SK-N-SH treated with all-trans-retinoic acid at 6 μM for 48 hours (cell line): ENCODE measurements around the gene MYH7B.

Experiments used
- ATAC-seq: fragments of 200-7000 bp; cut with Tn5 transposase; 3 replicates; pipeline ENCODE4 v1.9.1; 2020; ENCODE audit warnings: mild to moderate bottlenecking, moderate library complexity
- ARNTL ChIP-seq: fragments of 450-650 bp; formaldehyde crosslinking; IDR thresholded peaks from 2 replicates; pipeline ENCODE4 v1.5.0; 2020; ENCODE audit warnings: low read depth, mild to moderate bottlenecking, moderate library complexity, borderline replicate concordance
- BACH2 ChIP-seq: fragments of 250-450 bp; sonication (Bioruptor Pico); IDR thresholded peaks from 2 replicates; pipeline ENCODE4 v1.9.0; 2021; ENCODE audit warnings: mild to moderate bottlenecking, borderline replicate concordance
- CREB5 ChIP-seq: fragments of 250-450 bp; sonication (Bioruptor Pico); IDR thresholded peaks from 2 replicates; pipeline ENCODE4 v1.5.1; 2020; ENCODE audit warnings: low read depth, mild to moderate bottlenecking, moderate library complexity
- CSDC2 ChIP-seq: fragments of 250-450 bp; sonication (Bioruptor Pico); IDR thresholded peaks from 2 replicates; pipeline ENCODE4 v1.5.0; 2020; ENCODE audit warnings: mild to moderate bottlenecking, moderate library complexity
- CSRNP3 ChIP-seq: fragments of 250-450 bp; sonication (Bioruptor Pico); IDR thresholded peaks from 2 replicates; pipeline ENCODE4 v1.5.1; 2021; ENCODE audit warnings: mild to moderate bottlenecking, moderate library complexity
- ESRRG ChIP-seq: fragments of 250-450 bp; sonication (Bioruptor Pico); IDR thresholded peaks from 2 replicates; pipeline ENCODE4 v1.6.1; 2021; ENCODE audit warnings: mild to moderate bottlenecking
- GLIS3 ChIP-seq: fragments of 250-450 bp; sonication (Bioruptor Pico); IDR thresholded peaks from 2 replicates; pipeline ENCODE4 v1.5.0; 2020; ENCODE audit warnings: mild to moderate bottlenecking, moderate library complexity
- ISL1 ChIP-seq: fragments of 250-450 bp; sonication (Bioruptor Pico); IDR thresholded peaks from 2 replicates; pipeline ENCODE4 v2.1.2; 2022; ENCODE audit warnings: mild to moderate bottlenecking, moderate library complexity
- OSR1 ChIP-seq: fragments of 250-450 bp; sonication (Bioruptor Pico); IDR thresholded peaks from 2 replicates; pipeline ENCODE4 v1.8.0; 2022; ENCODE audit warnings: moderate library complexity, mild to moderate bottlenecking, inconsistent platforms
- PATZ1 ChIP-seq: fragments of 250-450 bp; sonication (Bioruptor Pico); IDR thresholded peaks from 2 replicates; pipeline ENCODE4 v1.8.0; 2020; ENCODE audit warnings: mild to moderate bottlenecking, moderate library complexity, borderline replicate concordance
- PPARA ChIP-seq: fragments of 250-450 bp; sonication (Bioruptor Pico); IDR thresholded peaks from 2 replicates; pipeline ENCODE4 v1.5.0; 2020; ENCODE audit warnings: mild to moderate bottlenecking, borderline replicate concordance
- SNAI2 ChIP-seq: fragments of 250-450 bp; sonication (Bioruptor Pico); IDR thresholded peaks from 2 replicates; pipeline ENCODE4 v1.5.0; 2020; ENCODE audit warnings: mild to moderate bottlenecking, moderate library complexity
- TCF4 ChIP-seq: fragments of 250-450 bp; sonication (Bioruptor Pico); IDR thresholded peaks from 2 replicates; pipeline ENCODE4 v1.8.0; 2021; ENCODE audit warnings: mild to moderate bottlenecking, moderate library complexity, borderline replicate concordance
- TOX ChIP-seq: fragments of 250-450 bp; sonication (Bioruptor Pico); IDR thresholded peaks from 2 replicates; pipeline ENCODE4 v1.8.0; 2021; ENCODE audit warnings: mild to moderate bottlenecking, moderate library complexity, borderline replicate concordance
- TSHZ2 ChIP-seq: fragments of 250-450 bp; sonication (Bioruptor Pico); IDR thresholded peaks from 2 replicates; pipeline ENCODE4 v1.5.0; 2020; ENCODE audit warnings: mild to moderate bottlenecking, moderate library complexity
- ZC3H10 ChIP-seq: fragments of 250-450 bp; sonication (Bioruptor Pico); IDR thresholded peaks from 2 replicates; pipeline ENCODE4 v1.5.1; 2021; ENCODE audit warnings: mild to moderate bottlenecking, moderate library complexity
- ZFP3 ChIP-seq: fragments of 250-450 bp; sonication (Bioruptor Pico); IDR thresholded peaks from 2 replicates; pipeline ENCODE4 v1.5.0; 2020; ENCODE audit warnings: mild to moderate bottlenecking, moderate library complexity
- ZFP30 ChIP-seq: fragments of 450-650 bp; formaldehyde crosslinking; IDR thresholded peaks from 2 replicates; pipeline ENCODE4 v1.5.0; 2022; ENCODE audit warnings: mild to moderate bottlenecking, moderate library complexity
- ZNF565 ChIP-seq: fragments of 450-650 bp; formaldehyde crosslinking; conservative IDR thresholded peaks from 2 replicates; pipeline ENCODE4 v1.5.0; 2020; ENCODE audit warnings: low read depth, mild to moderate bottlenecking, moderate library complexity
- ZNF70 ChIP-seq: fragments of 450-650 bp; formaldehyde crosslinking; IDR thresholded peaks from 2 replicates; pipeline ENCODE4 v1.5.0; 2020; ENCODE audit warnings: mild to moderate bottlenecking, moderate library complexity
- ZNF8 ChIP-seq: fragments of 450-650 bp; formaldehyde crosslinking; IDR thresholded peaks from 2 replicates; pipeline ENCODE4 v1.5.0; 2020; ENCODE audit warnings: mild to moderate bottlenecking, moderate library complexity

The MYH7B gene

GRCh38 chr20:34993941-34994508 is 38.4 kb downstream of the MYH7B start:
- no peak for ATAC-seq
- TF ChIP-seq ISL1 (CRISPR knock-in tag) (no peak), ZC3H10 (no peak), GLIS3 (CRISPR knock-in tag) (no peak), TOX (CRISPR knock-in tag) (no peak), TCF4 (CRISPR knock-in tag) (no peak), ARNTL (CRISPR knock-in tag) (no peak), ESRRG (CRISPR knock-in tag) (no peak), CSRNP3 (no peak), OSR1 (CRISPR knock-in tag) (no peak)

- no peak for TF ChIP-seq TCF4 (CRISPR knock-in tag)
- TF ChIP-seq ZNF565, result no peak
- TF ChIP-seq SNAI2 (CRISPR knock-in tag), result no peak
- no peak for TF ChIP-seq TSHZ2
- TF ChIP-seq TOX (CRISPR knock-in tag), result no peak
- TF ChIP-seq ZFP30, result no peak
- no peak for TF ChIP-seq ZNF8 (CRISPR knock-in tag)
- TF ChIP-seq PPARA (CRISPR knock-in tag), result no peak
- TF ChIP-seq ESRRG (CRISPR knock-in tag), result no peak
- TF ChIP-seq CREB5 (CRISPR knock-in tag), result no peak
- TF ChIP-seq GLIS3 (CRISPR knock-in tag), result no peak
- TF ChIP-seq, all 23 proteins: peak for 0
- ATAC-seq, result no peak; the same call in 2 of the 3 replicates
Observed at GRCh38 chr20:34994509-34995131, 39.0 kb downstream of the MYH7B start.

- no peak for ATAC-seq
- TF ChIP-seq CSDC2 (CRISPR knock-in tag), result no peak
- TF ChIP-seq PPARA (CRISPR knock-in tag), result no peak
- TF ChIP-seq TSHZ2, result no peak
- no peak for TF ChIP-seq CSRNP3
- no peak for TF ChIP-seq ZNF70 (CRISPR knock-in tag)
- no peak for TF ChIP-seq SNAI2 (CRISPR knock-in tag)
- TF ChIP-seq PATZ1 (CRISPR knock-in tag), result no peak
- no peak for TF ChIP-seq GLIS3 (CRISPR knock-in tag)
- TF ChIP-seq BACH2 (CRISPR knock-in tag), result no peak
- TF ChIP-seq CREB5 (CRISPR knock-in tag), result no peak
- no peak for TF ChIP-seq ZNF565
- TF ChIP-seq ZFP3 (CRISPR knock-in tag), result no peak
- TF ChIP-seq ZC3H10, result no peak
- TF ChIP-seq ESRRG (CRISPR knock-in tag), result no peak
- no peak for TF ChIP-seq ZFP30
- no peak for TF ChIP-seq ARNTL (CRISPR knock-in tag)
- TF ChIP-seq ZNF8 (CRISPR knock-in tag), result no peak
- no peak for TF ChIP-seq TCF4 (CRISPR knock-in tag)
Observed at GRCh38 chr20:34995192-34995591, 39.5 kb downstream of the MYH7B start.
